ENCODE results near the gene POLR2L.

- TF ChIP-seq CTCF (conservative IDR thresholded peaks at IDR 0.05; ENCODE audit: low read depth, low read length) (no peak), EZH2 (IDR thresholded peaks at IDR 0.05; ENCODE audit: borderline replicate concordance, low read depth, low read length, poor library complexity, severe bottlenecking) (no peak)
Measured at GRCh38 chr11:816433-816779, 25.9 kb downstream of the POLR2L start.

Data from A673 (cell line).